Chondrocyte (in vitro differentiated cells): ENCODE measurements around the gene CMTM8. TPM values are rescaled to one million over a fixed set of nuclear protein-coding genes. Genes with fewer than 3 reads are reported as not detected.

Experiments used
- DNase-seq: peaks from one replicate; pipeline ENCODE4 v3.0.0; 2021; ENCODE audit warnings: mixed read lengths, low spot score
- H3K27ac Mint-ChIP-seq: one replicate; pipeline ENCODE4 v1.8.0; 2021; ENCODE audit warnings: mild to moderate bottlenecking, moderate library complexity, mixed read lengths; ENCODE audit not compliant: unreplicated experiment
- H3K27me3 Mint-ChIP-seq: 2 replicates; pipeline ENCODE4 v1.8.0; 2021; ENCODE audit warnings: low read depth, mixed read lengths
- H3K36me3 Mint-ChIP-seq: 2 replicates; pipeline ENCODE4 v1.8.0; 2021; ENCODE audit warnings: low read depth, mixed read lengths
- H3K4me1 Mint-ChIP-seq: 2 replicates; pipeline ENCODE4 v1.8.0; 2021; ENCODE audit warnings: low read depth, mild to moderate bottlenecking, mixed read lengths
- H3K4me3 Mint-ChIP-seq: one replicate; pipeline ENCODE4 v1.8.0; 2021; ENCODE audit warnings: mild to moderate bottlenecking, moderate library complexity, mixed read lengths; ENCODE audit not compliant: unreplicated experiment
- H3K9me3 Mint-ChIP-seq: 2 replicates; pipeline ENCODE4 v1.8.0; 2021; ENCODE audit warnings: low read depth, mixed read lengths
- total RNA-seq: library from RNA; stranded (reverse); gene quantifications from 3 replicates; pipeline ENCODE4 v1.2.1, GENCODE V29; 2021
- TF ChIP-seq, protein P1 (sequence below): fragments of 200-600 bp; sonication (generic); IDR thresholded peaks from 2 replicates; pipeline ENCODE4 v1.5.0; 2021; ENCODE audit warnings: antibody characterized with exemption, mild to moderate bottlenecking, moderate library complexity

Gene CMTM8
- total RNA-seq, 1 donor from 2014 or later, result 2.5 TPM

DNA sequence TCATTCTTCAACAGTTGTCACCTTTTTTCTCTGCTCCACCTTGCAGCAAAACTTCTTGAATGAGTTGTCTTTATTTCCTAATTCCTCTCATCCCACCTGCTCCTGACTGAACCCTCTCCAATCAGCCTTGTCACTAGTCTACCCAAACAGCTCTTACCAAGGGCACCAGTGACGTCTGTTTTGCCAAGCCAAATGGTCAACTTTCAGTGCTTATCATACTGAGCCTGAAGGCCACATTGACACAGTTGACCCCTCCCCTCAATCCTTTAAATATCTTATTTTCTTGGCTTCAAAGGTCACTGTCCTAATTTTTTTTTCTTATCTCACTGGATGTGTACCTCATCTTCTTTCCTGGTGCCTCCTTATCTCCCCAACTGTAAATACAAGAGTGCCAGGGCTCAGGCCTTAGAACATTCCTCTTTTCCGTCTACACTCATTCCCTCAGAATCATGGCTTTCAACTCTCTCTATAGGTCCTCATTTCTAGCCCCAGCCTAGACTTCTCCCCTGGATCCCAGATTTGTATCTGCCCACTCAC is 43.2 kb downstream of the CMTM8 start:
- Mint-ChIP-seq H3K36me3 (no peaks in the 10 kb centered on the region), H3K4me1 (peaks cover 7% of the 10 kb centered on the region), H3K27me3 (no peaks in the 10 kb centered on the region), H3K27ac (no peak overlapping the region), H3K4me3 (no peak overlapping the region), H3K9me3 (no peaks in the 10 kb centered on the region)
- TF ChIP-seq, protein P1, sequence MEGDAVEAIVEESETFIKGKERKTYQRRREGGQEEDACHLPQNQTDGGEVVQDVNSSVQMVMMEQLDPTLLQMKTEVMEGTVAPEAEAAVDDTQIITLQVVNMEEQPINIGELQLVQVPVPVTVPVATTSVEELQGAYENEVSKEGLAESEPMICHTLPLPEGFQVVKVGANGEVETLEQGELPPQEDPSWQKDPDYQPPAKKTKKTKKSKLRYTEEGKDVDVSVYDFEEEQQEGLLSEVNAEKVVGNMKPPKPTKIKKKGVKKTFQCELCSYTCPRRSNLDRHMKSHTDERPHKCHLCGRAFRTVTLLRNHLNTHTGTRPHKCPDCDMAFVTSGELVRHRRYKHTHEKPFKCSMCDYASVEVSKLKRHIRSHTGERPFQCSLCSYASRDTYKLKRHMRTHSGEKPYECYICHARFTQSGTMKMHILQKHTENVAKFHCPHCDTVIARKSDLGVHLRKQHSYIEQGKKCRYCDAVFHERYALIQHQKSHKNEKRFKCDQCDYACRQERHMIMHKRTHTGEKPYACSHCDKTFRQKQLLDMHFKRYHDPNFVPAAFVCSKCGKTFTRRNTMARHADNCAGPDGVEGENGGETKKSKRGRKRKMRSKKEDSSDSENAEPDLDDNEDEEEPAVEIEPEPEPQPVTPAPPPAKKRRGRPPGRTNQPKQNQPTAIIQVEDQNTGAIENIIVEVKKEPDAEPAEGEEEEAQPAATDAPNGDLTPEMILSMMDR, result no peak
- DNase-seq, result no peak

DNA sequence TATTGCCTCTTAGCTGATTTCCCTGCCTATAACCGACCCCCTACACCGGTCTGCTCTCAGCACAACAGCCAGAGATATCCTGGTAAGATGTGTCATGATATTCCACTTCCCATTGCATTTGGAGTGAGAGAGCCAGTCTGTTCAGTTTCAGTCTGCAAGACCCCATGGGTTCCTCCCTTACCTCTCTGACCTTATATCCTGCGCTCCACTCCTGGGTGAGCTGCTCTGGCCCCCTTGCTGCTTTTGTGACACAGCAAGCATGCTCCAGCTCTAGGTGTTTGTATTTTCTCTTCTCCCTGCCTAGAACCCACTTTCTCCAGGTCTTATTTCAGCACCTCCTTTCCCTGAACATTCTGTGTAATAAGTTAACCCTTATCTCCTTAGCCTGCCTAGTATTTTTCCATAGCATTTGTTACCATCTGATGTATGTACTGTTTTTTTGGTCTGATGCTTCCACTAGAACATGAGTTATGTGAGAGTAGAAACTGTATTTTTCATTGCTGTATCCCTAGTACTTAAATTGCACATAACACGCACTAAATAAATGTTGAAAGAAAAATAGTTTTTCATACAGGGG is 44.2 kb downstream of the CMTM8 start:
- Mint-ChIP-seq H3K4me3 (no peak overlapping the region), H3K36me3 (no peaks in the 10 kb centered on the region), H3K4me1 (peaks cover 7% of the 10 kb centered on the region), H3K27ac (no peak overlapping the region), H3K9me3 (no peaks in the 10 kb centered on the region), H3K27me3 (no peaks in the 10 kb centered on the region)
- DNase-seq, result no peak
- TF ChIP-seq, protein P1, result no peak

DNA sequence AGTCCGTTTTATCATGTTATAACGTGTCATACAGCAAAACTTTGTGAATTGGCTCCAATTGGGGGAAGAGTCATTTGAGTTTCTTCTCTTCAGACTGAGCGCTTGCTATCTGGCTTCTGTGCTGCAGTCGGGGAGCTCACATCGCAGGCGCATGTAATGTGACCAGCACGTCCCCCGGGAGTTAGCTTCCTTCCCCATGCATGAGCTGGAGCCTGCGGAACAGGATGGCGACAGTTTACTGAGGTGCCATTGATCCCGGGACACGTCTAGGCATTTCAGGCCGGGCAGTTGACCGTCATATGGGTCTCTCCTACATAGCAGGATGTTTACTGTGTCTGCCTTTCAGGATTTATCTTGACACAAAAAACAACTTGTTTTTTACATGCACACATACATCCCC is 44.8 kb downstream of the CMTM8 start:
- Mint-ChIP-seq H3K27me3 (no peaks in the 10 kb centered on the region), H3K27ac (no peak overlapping the region), H3K9me3 (no peaks in the 10 kb centered on the region), H3K4me1 (peaks cover 7% of the 10 kb centered on the region), H3K4me3 (no peak overlapping the region), H3K36me3 (no peaks in the 10 kb centered on the region)
- TF ChIP-seq, protein P1, result no peak
- DNase-seq, result no peak

DNA sequence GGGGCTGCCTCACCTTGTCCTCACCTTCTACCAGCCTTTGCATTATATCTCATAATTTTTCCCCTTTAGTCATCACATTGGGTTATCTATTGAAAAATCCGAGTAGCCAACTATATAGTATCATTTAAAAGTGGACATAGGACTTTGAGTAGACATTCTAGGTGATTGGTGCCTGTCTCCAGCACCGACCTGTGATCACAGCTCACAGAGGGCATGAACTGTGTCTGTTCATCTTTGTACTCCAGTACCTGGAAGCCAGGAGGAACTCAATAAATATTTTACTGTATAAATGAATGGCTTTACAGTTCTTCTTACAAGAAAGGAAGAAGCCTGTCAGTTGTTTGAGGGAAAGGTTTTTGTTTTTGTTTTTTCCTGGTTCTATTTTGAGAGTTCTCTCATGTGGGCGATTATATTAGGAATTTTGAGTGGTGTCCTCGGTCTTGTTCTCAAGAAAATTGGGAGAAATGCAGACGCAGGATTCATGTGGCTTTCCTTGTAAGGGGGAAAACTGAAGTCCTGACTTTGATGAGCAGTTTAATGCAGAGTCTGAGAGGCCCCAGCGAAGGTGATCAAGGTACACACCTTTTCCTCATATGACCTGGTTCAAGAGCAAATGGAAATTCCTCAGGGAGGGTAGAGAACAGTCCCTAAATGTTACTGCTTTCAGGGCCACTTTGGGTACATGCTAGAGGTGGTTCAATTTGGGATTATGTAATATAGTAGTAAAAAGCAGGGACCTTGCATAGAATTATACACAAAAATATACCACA is 46.1 kb downstream of the CMTM8 start:
- Mint-ChIP-seq H3K4me3 (no peak overlapping the region), H3K27me3 (no peaks in the 10 kb centered on the region), H3K36me3 (no peaks in the 10 kb centered on the region), H3K4me1 (peaks cover 4% of the 10 kb centered on the region), H3K9me3 (no peaks in the 10 kb centered on the region), H3K27ac (no peak overlapping the region)
- TF ChIP-seq, protein P1, result no peak
- no peak for DNase-seq

DNA sequence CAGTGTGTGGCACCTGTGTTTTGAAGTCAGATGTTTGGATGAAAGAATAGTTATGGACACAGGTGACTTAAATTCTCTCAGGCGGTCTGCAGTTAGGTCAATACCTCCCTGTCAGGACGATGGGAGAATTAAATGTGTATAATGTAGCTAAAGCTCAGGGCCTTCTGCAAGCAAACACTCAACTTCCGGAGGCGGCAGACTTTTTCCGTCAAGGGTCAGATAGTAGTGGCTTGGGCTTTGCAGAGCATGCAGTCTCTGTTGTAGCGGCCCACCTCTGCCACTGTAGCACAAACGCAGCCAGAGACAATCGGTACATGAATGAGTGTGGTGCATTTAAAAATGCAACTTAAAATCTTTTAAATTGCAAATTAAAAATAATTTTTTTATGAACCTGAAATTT is 47.4 kb downstream of the CMTM8 start:
- no peak overlapping the region for H3K4me3 Mint-ChIP-seq
- H3K9me3 Mint-ChIP-seq, result no peaks in the 10 kb centered on the region
- H3K36me3 Mint-ChIP-seq, result no peaks in the 10 kb centered on the region
- no peak for DNase-seq
- no peaks in the 10 kb centered on the region for H3K27me3 Mint-ChIP-seq
- H3K4me1 Mint-ChIP-seq, result peaks cover 4% of the 10 kb centered on the region
- H3K27ac Mint-ChIP-seq, result no peak overlapping the region
- TF ChIP-seq, protein P1, result no peak
